ENCODE results near the gene SLC35G6.
"Not testable (repeated sequence)": the region's sequence is repeated elsewhere in the genome, so short reads cannot be mapped to it uniquely, and the experiment has no call there.

SLC35G6 gene

GRCh38 chr17:7460850-7461660 lies 20.2 kb upstream of the SLC35G6 start:
- DNase-seq (ENCODE audit: low read depth): no peak

GRCh38 chr17:7462474-7463371 lies 18.5 kb upstream of the SLC35G6 start:
- DNase-seq (ENCODE audit: low read depth): no peak

- no peak for DNase-seq (ENCODE audit: low read depth)
These were observed 17.8 kb upstream of the SLC35G6 start for GRCh38 chr17:7463372-7463846.

DNA sequence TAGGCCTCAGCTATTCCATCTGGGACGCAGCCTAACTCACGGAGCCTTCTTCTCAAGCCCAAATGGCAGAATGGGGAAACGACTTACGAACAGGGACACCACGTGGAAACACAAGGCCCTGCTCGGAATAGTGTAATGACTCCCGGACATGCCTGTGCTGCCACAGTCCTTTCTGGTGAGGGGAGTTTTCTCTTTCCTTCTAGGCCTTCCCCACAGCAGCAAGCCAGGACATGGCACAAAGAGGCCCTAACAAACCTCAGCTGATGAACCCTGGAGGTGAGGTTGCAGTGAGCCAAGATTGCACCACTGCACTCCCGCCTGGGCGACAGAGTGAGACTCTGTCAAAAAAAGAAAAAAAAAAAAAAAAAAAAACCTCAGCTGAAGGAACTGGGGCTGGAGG lies 17.2 kb upstream of the SLC35G6 start:
- no peak for DNase-seq (ENCODE audit: low read depth)

DNA sequence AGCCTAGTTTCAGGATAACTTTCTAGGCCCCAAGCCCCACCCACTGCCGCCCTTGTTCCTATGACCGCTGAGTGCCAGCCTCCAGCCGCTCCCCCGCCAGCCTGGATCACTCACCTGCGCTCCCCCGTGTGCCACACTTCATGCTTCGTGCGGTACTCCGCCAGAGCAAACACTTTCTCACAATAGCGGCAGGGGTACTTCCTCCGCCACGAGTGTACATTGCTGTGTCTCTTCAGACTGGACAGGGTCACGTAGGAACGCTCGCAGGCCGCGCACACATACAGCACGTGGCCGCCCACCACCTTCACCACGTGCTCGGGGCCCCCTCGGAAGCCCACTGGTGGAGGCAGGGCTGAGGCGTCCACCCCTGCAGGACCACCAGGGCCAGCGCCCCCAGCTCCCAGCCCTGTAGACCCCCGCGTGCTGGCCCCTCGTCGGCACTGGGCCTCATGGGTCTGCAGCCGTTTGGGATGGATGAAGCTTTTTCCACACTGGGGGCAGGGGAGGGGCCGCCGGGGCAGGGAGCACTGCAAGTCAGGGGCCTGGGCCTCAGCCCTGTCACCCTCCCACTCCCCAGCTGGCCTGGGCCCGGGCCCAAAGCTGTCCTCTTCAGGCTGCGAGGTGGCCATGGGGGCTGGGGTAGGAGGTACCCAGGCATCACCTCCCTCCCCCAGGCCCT lies 15.5 kb upstream of the SLC35G6 start:
- DNase-seq (ENCODE audit: low read depth): no peak

DNA sequence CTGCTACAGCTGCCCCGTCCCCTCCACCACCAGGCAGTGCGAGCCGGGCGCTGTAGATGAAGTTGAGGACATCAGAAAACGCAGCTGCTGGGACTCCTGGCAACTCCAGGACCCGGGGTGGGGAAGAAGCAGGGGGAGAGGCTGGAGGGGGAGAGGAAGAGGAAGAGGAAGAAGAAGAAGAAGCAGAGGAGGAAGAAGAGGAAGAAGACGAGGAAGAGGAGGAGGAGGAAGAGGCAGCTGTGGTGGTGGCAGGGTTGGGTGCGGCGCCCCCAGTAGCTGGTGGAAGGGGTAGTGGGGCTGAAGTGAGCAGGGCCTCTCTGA lies 15.0 kb upstream of the SLC35G6 start:
- DNase-seq (ENCODE audit: low read depth): no peak

- peak; percentile 59 for DNase-seq (ENCODE audit: low read depth)
These were observed 14.5 kb upstream of the SLC35G6 start for GRCh38 chr17:7466639-7467341.

DNA sequence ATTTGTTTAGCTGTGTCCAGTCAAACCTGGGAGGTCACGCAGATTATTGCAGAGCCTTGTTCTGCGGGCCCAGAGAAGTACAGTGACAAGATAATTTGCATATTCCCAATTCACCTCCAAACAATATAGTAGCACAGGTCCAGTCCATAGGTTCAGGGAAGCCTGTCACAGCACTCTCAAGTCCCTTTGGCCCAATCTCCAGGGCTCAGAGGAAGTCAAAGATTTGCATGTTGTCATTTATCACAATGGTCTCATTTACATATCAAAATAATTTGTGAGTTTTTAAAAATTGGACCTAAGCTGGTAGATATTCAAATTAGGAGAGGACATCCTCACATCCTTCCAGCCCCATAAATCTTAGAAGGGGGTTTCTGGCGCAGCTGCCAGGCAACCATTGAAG lies 13.7 kb upstream of the SLC35G6 start:
- no peak for DNase-seq (ENCODE audit: low read depth)

GRCh38 chr17:7468290-7468689 lies 13.0 kb upstream of the SLC35G6 start:
- DNase-seq (ENCODE audit: low read depth): no peak

- DNase-seq (ENCODE audit: low read depth): no peak
These were observed 12.3 kb upstream of the SLC35G6 start for GRCh38 chr17:7468804-7469389.

DNA sequence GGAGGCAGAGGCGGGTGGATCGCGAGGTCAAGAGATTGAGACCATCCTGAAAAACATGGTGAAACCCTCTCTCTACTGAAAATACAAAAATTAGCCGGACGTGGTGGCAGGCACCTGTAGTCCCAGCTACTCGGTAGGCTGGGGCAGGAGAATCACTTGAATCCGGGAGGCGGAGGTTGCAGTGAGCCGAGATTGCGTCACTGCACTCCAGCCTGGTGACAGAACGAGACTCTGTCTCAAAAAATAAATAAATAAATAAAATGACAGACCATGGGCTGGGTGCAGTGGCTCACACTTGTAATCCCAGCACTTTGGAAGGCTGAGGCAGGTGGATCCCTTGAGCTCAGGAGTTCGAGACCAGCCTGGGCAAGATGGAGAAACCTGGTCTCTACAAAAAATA lies 11.4 kb upstream of the SLC35G6 start:
- DNase-seq (ENCODE audit: low read depth): not testable (repeated sequence)

DNA sequence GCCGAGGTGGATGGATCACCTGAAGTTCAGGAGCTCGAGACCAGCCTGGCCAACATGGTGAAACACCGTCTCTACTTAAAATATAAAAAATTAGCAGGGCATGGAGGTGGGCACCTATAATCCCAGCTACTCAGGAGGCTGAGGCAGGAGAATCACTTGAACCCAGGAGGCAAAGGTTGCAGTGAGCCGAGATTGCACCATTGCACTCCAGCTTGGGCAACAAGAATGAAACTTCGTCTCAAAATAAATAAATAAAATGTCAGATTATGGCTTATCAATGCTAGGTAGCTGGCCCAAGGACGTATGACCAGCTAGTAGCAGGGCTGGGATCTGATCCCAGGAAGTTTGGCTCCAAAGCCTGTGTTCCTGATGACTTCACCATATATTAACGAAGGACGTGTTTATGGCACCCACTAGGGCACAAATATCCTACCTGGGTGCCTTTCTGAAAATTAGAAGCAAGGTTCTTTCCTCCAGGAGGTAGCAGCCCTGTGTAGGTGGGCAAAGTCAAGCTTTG lies 10.7 kb upstream of the SLC35G6 start:
- DNase-seq (ENCODE audit: low read depth): not testable (repeated sequence)

DNA sequence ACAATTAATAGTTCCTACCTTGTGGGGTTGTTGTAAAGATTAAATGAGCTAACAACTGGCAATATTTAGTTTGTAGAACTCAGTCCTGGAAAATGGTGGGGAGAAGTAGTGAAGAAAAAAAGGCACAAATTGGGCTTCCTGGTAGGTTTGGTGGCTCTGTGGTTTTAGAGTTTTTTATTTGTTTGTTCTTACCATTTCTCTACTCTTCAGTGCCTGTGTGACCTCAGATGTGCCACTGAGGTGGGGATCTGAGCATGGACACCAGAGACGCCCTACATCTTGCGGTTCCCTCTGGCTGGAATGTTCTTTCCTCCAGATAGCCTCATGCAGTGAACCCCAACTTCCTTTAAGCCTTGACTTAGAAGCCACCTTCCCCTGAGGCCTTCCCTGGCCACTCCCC lies 9.5 kb upstream of the SLC35G6 start:
- no peak for DNase-seq (ENCODE audit: low read depth)

- DNase-seq (ENCODE audit: low read depth): not testable (repeated sequence)
These were observed 6.5 kb upstream of the SLC35G6 start for GRCh38 chr17:7474767-7475166.

DNA sequence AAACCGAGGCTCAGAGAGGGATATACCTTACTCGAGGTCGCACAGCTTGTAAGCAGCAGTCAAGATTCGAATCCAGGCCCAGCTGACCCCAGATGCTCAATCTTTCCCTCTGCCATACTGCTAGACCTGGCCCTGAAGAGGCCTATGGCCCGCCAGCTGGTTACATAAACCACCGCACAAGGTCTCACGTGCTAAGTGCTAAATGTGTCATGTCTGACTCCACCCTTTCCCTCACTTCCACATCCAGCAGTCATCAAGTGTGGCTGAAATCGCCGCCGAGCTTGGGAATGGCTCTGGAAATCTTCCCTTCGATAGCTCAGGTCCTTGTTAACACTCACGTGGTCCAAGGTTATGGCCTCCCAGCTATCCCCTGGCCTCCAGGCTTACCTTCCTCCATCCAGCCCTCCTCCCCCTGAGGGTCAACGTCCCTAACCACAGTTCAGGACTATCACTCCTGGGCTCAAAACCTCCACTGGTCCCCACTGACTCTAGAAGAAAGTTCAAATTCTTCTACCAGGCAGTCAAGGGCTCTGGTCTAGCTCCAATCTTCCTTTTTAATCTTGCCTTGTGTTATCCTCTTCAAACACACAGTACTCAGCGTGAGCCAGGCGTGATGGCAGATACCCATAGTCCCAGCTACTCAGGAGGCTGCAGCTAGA lies 5.4 kb upstream of the SLC35G6 start:
- DNase-seq (ENCODE audit: low read depth): no peak

DNA sequence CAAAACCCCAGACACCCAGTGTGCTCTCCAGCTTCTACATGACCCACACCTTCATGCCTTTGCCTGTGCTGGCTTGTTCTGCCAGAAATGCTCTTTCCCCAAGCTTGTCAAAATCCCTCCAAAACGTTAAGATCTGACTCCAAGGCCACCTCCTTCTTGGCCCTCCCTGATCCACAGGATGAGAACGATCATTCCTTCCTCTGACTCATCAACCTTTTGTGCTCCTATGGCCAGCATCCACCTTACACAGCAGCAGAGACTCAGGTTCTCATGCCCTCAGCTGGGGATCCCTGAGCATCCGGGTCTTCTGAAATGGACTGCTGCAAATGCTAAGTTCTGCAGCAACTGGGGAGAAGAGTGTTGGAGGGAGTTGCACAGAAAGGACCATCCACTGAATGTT lies 4.8 kb upstream of the SLC35G6 start:
- DNase-seq (ENCODE audit: low read depth): peak; percentile 65

- no peak for DNase-seq (ENCODE audit: low read depth)
These were observed 4.3 kb upstream of the SLC35G6 start for GRCh38 chr17:7476951-7477350.

DNA sequence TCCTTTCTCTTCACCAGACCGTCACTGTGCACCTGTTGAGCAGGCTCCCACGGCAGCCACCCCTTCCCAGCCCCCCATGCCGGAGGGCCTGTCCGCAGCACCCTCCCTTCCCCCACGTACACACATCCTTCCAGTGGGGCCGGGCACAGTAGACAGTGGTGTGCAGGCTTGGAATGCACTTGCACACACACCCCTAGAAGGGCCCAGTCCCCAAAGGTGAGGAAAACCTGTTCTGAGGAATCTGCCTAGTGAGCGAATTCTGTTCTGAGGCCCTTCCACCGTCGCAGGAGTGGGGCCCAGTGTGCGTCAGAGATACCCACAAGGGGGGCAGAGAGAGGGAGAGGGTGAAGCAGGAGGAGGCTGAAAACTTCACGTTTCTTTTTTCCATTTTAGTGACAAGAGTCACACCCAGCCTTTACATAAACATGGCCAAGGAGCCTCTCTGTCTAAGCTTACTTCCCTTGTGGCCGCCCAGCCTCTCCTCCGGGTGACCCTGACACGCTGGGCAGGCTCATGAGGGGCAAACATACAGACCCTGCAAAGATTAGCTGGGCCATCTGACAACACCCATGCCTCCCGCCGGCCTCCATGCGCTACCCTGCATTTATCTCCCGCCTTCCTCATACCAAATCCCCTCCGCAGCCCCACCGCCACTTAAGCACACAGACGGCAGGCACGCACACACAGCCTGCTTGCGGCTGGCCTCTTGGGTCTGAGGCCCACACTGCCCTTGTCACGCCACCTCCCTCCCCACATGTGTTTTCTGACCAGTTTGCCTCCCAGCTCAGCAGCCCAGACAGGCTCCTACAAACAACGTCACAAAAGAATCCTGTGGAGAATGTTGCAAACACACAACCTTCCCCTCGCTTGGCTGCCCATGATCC lies 3.6 kb upstream of the SLC35G6 start:
- DNase-seq (ENCODE audit: low read depth): peak; percentile 86

- peak; percentile 37 for DNase-seq (ENCODE audit: low read depth)
These were observed 2.7 kb upstream of the SLC35G6 start for GRCh38 chr17:7478276-7479212.

Measured in iris pigment epithelial cell (primary cell).